WTC11 (cell line): ENCODE data around the gene UBB. TPM values are rescaled to one million over a fixed set of nuclear protein-coding genes. Genes with fewer than 3 reads are reported as not detected.

Experiments used
- ATAC-seq: fragments of 200-7000 bp; cut with Tn5 transposase; 2 replicates; pipeline ENCODE4 v1.10.0; 2021; ENCODE audit warnings: mild to moderate bottlenecking, moderate library complexity
- Bru-seq: library from RNA; stranded (reverse); fragments of 400-500 nt; gene quantifications from one replicate; lab custom pipeline; 2021; lab: Mats Ljungman, UMichigan
- CTCF ChIA-PET: fragments of 300-600 bp; sonication (Branson Sonifier 250); formaldehyde crosslinking; loops from one replicate; lab custom pipeline; 2021; ENCODE audit warnings: antibody characterized with exemption; lab: Charles Lee
- POLR2A ChIA-PET: fragments of 350-600 bp; sonication (Branson Sonifier 250); formaldehyde crosslinking; loops from one replicate; lab custom pipeline; 2021; ENCODE audit warnings: antibody characterized with exemption; lab: Charles Lee
- DNase-seq: peaks from one replicate; pipeline ENCODE4 v3.0.0; 2021; ENCODE audit warnings: low spot score
- H3K27ac Mint-ChIP-seq: 2 replicates; pipeline ENCODE4 v1.8.0; 2021; ENCODE audit warnings: mixed read lengths
- H3K27me3 Mint-ChIP-seq: 2 replicates; pipeline ENCODE4 v1.8.0; 2021; ENCODE audit warnings: low read depth, mild to moderate bottlenecking, moderate library complexity, mixed read lengths
- H3K36me3 Mint-ChIP-seq: 2 replicates; pipeline ENCODE4 v1.8.0; 2021; ENCODE audit warnings: mixed read lengths
- H3K4me1 Mint-ChIP-seq: 2 replicates; pipeline ENCODE4 v1.8.0; 2022; ENCODE audit warnings: mixed read lengths
- H3K4me3 Mint-ChIP-seq: 2 replicates; pipeline ENCODE4 v1.8.0; 2021; ENCODE audit warnings: mild to moderate bottlenecking, moderate library complexity, mixed read lengths
- H3K9me3 Mint-ChIP-seq: 2 replicates; pipeline ENCODE4 v1.8.0; 2021; ENCODE audit warnings: mixed read lengths
- CREM ChIP-seq: sonication (generic); formaldehyde crosslinking; IDR thresholded peaks from 2 replicates; pipeline ENCODE4 v1.8.1; 2022; ENCODE audit warnings: mild to moderate bottlenecking, missing genetic modification reagents, moderate library complexity
- EMX1 ChIP-seq: fragments of 250-450 bp; sonication (Bioruptor Pico); IDR thresholded peaks from 2 replicates; pipeline ENCODE4 v1.8.0; 2021; ENCODE audit warnings: mild to moderate bottlenecking
- ESRRA ChIP-seq: sonication (generic); formaldehyde crosslinking; IDR thresholded peaks from 2 replicates; pipeline ENCODE4 v1.8.1; 2022; ENCODE audit warnings: mild to moderate bottlenecking, missing genetic modification reagents, borderline replicate concordance
- ETV6 ChIP-seq: sonication (generic); formaldehyde crosslinking; IDR thresholded peaks from 2 replicates; pipeline ENCODE4 v1.8.1; 2022; ENCODE audit warnings: mild to moderate bottlenecking, missing genetic modification reagents
- FOXJ3 ChIP-seq: sonication (generic); formaldehyde crosslinking; IDR thresholded peaks from 2 replicates; pipeline ENCODE4 v1.9.0; 2021; ENCODE audit warnings: missing genetic modification reagents, mild to moderate bottlenecking, borderline replicate concordance
- FOXK1 ChIP-seq: sonication (generic); formaldehyde crosslinking; IDR thresholded peaks from 2 replicates; pipeline ENCODE4 v1.8.0; 2022; ENCODE audit warnings: mild to moderate bottlenecking, moderate library complexity, missing genetic modification reagents
- GABPB1 ChIP-seq: sonication (generic); formaldehyde crosslinking; IDR thresholded peaks from 2 replicates; pipeline ENCODE4 v1.8.1; 2023; ENCODE audit warnings: mild to moderate bottlenecking, missing genetic modification reagents
- HMGA2 ChIP-seq: fragments of 250-450 bp; sonication (Bioruptor Pico); IDR thresholded peaks from 2 replicates; pipeline ENCODE4 v1.4.0; 2021; ENCODE audit warnings: mild to moderate bottlenecking, moderate library complexity
- MXD4 ChIP-seq: fragments of 250-450 bp; sonication (Bioruptor Pico); IDR thresholded peaks from 2 replicates; pipeline ENCODE4 v1.8.0; 2021; ENCODE audit warnings: mild to moderate bottlenecking, moderate library complexity, borderline replicate concordance
- NFE2L1 ChIP-seq: sonication (generic); formaldehyde crosslinking; IDR thresholded peaks from 2 replicates; pipeline ENCODE4 v1.8.1; 2023; ENCODE audit warnings: missing genetic modification reagents
- NFYB ChIP-seq: sonication (generic); formaldehyde crosslinking; conservative IDR thresholded peaks from 2 replicates; pipeline ENCODE4 v1.8.0; 2022; ENCODE audit warnings: low read depth, missing genetic modification reagents
- RORB ChIP-seq: fragments of 250-450 bp; sonication (Bioruptor Pico); IDR thresholded peaks from 2 replicates; pipeline ENCODE4 v1.9.0; 2021; ENCODE audit warnings: mild to moderate bottlenecking
- SP1 ChIP-seq: sonication (generic); formaldehyde crosslinking; conservative IDR thresholded peaks from 2 replicates; pipeline ENCODE4 v1.8.1; 2022; ENCODE audit warnings: missing genetic modification reagents
- ZNF263 ChIP-seq: sonication (generic); formaldehyde crosslinking; IDR thresholded peaks from 2 replicates; pipeline ENCODE4 v1.8.1; 2022; ENCODE audit warnings: low read depth, mild to moderate bottlenecking, moderate library complexity, missing genetic modification reagents
- ZNF671 ChIP-seq: fragments of 250-450 bp; sonication (Bioruptor Pico); IDR thresholded peaks from 2 replicates; pipeline ENCODE4 v1.8.0; 2021; ENCODE audit warnings: mild to moderate bottlenecking
- long read RNA-seq, 3 experiments: library from RNA in 1 of 3; library from capped mRNA in 1 of 3; library from polyadenylated mRNA in 1 of 3; unstranded in 2 of 3; stranded (forward) in 1 of 3; transcript quantifications; one replicate each; pipeline ENCODE4 v2.0.0, GENCODE V29; 2021
- total RNA-seq: library from RNA; stranded (reverse); gene quantifications from 3 replicates; pipeline ENCODE4 v1.2.3, GENCODE V29; 2021
- TF ChIP-seq, protein P1 (sequence below): fragments of 250-450 bp; sonication (Bioruptor Pico); IDR thresholded peaks from 2 replicates; pipeline ENCODE4 v1.9.0; 2021; ENCODE audit warnings: mild to moderate bottlenecking
- TF ChIP-seq, protein P2 (sequence below): sonication (generic); formaldehyde crosslinking; IDR thresholded peaks from 2 replicates; pipeline ENCODE4 v1.8.1; 2022; ENCODE audit warnings: mild to moderate bottlenecking, moderate library complexity, missing genetic modification reagents
- TF ChIP-seq, protein P3 (sequence below): sonication (generic); formaldehyde crosslinking; IDR thresholded peaks from 2 replicates; pipeline ENCODE4 v1.8.0; 2022; ENCODE audit warnings: mild to moderate bottlenecking, missing genetic modification reagents
- TF ChIP-seq, protein P4 (sequence below): fragments of 250-450 bp; sonication (Bioruptor Pico); IDR thresholded peaks from 2 replicates; pipeline ENCODE4 v2.1.2; 2022; ENCODE audit warnings: mild to moderate bottlenecking, moderate library complexity
- TF ChIP-seq, protein P5 (sequence below): sonication (generic); formaldehyde crosslinking; conservative IDR thresholded peaks from 2 replicates; pipeline ENCODE4 v1.8.1; 2022; ENCODE audit warnings: mild to moderate bottlenecking, missing genetic modification reagents
- TF ChIP-seq, protein P6 (sequence below): fragments of 250-450 bp; sonication (Bioruptor Pico); IDR thresholded peaks from 2 replicates; pipeline ENCODE4 v1.9.0; 2021; ENCODE audit warnings: mild to moderate bottlenecking
- TF ChIP-seq, protein P7 (sequence below): fragments of 250-450 bp; sonication (Bioruptor Pico); IDR thresholded peaks from 2 replicates; pipeline ENCODE4 v1.9.0; 2021; ENCODE audit warnings: mild to moderate bottlenecking, borderline replicate concordance

Gene UBB
- 1,216 to 1,403 TPM (median 1,352 TPM) in 3 replicates for total RNA-seq
- percentile 99 among the genes with signal in this experiment for Bru-seq, nascent RNA
- long read RNA-seq, experiment 1, transcript UBB-203 (2 exons, 1,012 nt) = minor isoform, 70 of 1,237 reads
- long read RNA-seq, experiment 1, transcript UBB-201 (2 exons, 1,225 nt) = major isoform, 1,106 of 1,237 reads
- long read RNA-seq, experiment 1, transcript UBB-202 (2 exons, 1,014 nt) = minor isoform, 12 of 1,237 reads
- long read RNA-seq, experiment 1, partial matches to known transcripts = 35 of 1,237 reads
- long read RNA-seq, experiment 1, other reads (novel, unspliced or antisense) = 12 of 1,237 reads
- long read RNA-seq, experiment 2, transcript UBB-201 (2 exons, 1,225 nt) = major isoform, 1,161 of 1,317 reads
- long read RNA-seq, experiment 2, transcript UBB-203 (2 exons, 1,012 nt) = minor isoform, 19 of 1,317 reads
- long read RNA-seq, experiment 2, transcript UBB-202 (2 exons, 1,014 nt) = minor isoform, 5 of 1,317 reads
- long read RNA-seq, experiment 2, partial matches to known transcripts = 129 of 1,317 reads
- long read RNA-seq, experiment 2, other reads (novel, unspliced or antisense) = 2 of 1,317 reads
- long read RNA-seq, experiment 3, transcript UBB-203 (2 exons, 1,012 nt) = minor isoform, 129 of 2,554 reads
- long read RNA-seq, experiment 3, transcript UBB-201 (2 exons, 1,225 nt) = major isoform, 2,374 of 2,554 reads
- long read RNA-seq, experiment 3, transcript UBB-202 (2 exons, 1,014 nt) = minor isoform, 24 of 2,554 reads
- long read RNA-seq, experiment 3, partial matches to known transcripts = 13 of 2,554 reads
- long read RNA-seq, experiment 3, other reads (novel, unspliced or antisense) = 14 of 2,554 reads

DNA sequence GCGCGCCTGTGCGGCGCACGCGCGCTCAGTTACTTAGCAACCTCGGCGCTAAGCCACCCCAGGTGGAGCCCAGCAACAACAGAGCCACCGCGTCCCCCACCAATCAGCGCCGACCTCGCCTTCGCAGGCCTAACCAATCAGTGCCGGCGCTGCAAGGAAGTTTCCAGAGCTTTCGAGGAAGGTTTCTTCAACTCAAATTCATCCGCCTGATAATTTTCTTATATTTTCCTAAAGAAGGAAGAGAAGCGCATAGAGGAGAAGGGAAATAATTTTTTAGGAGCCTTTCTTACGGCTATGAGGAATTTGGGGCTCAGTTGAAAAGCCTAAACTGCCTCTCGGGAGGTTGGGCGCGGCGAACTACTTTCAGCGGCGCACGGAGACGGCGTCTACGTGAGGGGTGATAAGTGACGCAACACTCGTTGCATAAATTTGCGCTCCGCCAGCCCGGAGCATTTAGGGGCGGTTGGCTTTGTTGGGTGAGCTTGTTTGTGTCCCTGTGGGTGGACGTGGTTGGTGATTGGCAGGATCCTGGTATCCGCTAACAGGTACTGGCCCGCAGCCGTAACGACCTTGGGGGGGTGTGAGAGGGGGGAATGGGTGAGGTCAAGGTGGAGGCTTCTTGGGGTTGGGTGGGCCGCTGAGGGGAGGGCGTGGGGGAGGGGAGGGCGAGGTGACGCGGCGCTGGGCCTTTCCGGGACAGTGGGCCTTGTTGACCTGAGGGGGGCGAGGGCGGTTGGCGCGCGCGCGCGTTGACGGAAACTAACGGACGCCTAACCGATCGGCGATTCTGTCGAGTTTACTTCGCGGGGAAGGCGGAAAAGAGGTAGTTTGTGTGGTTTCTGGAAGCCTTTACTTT is at the start of gene UBB:
TSS of gene UBB (plus strand) at position 452 of the 856 bp plus-strand sequence. CDS start 817 bp downstream, outside the sequence.
- Mint-ChIP-seq H3K4me3 (peak within 1 kb of the TSS; percentile 91), H3K9me3 (no peaks in the 10 kb centered on the region), H3K27me3 (no peaks in the 10 kb centered on the region), H3K27ac (peak within 1 kb of the TSS; percentile 98), H3K36me3 (peaks cover 28% of the 10 kb centered on the region), H3K4me1 (peaks cover 25% of the 10 kb centered on the region)
- ChIA-PET CTCF (interaction anchor here (0.6 to 1.7 kb wide), 9 partner anchors 17 to 140 kb away, joined by 3 to 12 read pairs (median 5); partner anchors contain the start of genes CENPV and TRPV2), POLR2A (interaction anchor here (0.7 to 1.9 kb wide), 12 partner anchors 9 to 165 kb away, joined by 3 to 13 read pairs (median 6); partner anchors contain the start of genes CENPV, NCOR1 and TRPV2)
- DNase-seq = peak; percentile 97
- peak; percentile 95 for ATAC-seq
- TF ChIP-seq FOXJ3 = no peak
- TF ChIP-seq ZNF263 (CRISPR knock-in tag) = no peak
- TF ChIP-seq, protein P1, sequence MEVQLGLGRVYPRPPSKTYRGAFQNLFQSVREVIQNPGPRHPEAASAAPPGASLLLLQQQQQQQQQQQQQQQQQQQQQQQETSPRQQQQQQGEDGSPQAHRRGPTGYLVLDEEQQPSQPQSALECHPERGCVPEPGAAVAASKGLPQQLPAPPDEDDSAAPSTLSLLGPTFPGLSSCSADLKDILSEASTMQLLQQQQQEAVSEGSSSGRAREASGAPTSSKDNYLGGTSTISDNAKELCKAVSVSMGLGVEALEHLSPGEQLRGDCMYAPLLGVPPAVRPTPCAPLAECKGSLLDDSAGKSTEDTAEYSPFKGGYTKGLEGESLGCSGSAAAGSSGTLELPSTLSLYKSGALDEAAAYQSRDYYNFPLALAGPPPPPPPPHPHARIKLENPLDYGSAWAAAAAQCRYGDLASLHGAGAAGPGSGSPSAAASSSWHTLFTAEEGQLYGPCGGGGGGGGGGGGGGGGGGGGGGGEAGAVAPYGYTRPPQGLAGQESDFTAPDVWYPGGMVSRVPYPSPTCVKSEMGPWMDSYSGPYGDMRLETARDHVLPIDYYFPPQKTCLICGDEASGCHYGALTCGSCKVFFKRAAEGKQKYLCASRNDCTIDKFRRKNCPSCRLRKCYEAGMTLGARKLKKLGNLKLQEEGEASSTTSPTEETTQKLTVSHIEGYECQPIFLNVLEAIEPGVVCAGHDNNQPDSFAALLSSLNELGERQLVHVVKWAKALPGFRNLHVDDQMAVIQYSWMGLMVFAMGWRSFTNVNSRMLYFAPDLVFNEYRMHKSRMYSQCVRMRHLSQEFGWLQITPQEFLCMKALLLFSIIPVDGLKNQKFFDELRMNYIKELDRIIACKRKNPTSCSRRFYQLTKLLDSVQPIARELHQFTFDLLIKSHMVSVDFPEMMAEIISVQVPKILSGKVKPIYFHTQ (CRISPR knock-in tag) = 0 out of 2 replicates have a peak, but pooled peaks have one; percentile 33
- TF ChIP-seq HMGA2 (CRISPR knock-in tag) = 0 out of 2 replicates have a peak, but pooled peaks have one; percentile 24
- TF ChIP-seq GABPB1 (CRISPR knock-in tag) = peak; percentile 90
- TF ChIP-seq, protein P2, sequence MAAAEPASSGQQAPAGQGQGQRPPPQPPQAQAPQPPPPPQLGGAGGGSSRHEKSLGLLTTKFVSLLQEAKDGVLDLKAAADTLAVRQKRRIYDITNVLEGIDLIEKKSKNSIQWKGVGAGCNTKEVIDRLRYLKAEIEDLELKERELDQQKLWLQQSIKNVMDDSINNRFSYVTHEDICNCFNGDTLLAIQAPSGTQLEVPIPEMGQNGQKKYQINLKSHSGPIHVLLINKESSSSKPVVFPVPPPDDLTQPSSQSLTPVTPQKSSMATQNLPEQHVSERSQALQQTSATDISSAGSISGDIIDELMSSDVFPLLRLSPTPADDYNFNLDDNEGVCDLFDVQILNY (CRISPR knock-in tag) = peak; percentile 19; the same call in 1 of the 2 replicates
- TF ChIP-seq SP1 (CRISPR knock-in tag) = peak; percentile 73; the same call in 1 of the 2 replicates
- TF ChIP-seq, protein P3, sequence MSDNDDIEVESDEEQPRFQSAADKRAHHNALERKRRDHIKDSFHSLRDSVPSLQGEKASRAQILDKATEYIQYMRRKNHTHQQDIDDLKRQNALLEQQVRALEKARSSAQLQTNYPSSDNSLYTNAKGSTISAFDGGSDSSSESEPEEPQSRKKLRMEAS = peak; percentile 78
- TF ChIP-seq ETV6 = no peak
- TF ChIP-seq ZNF671 (CRISPR knock-in tag) = peak; percentile 26; the same call in 1 of the 2 replicates
- TF ChIP-seq, protein P4, sequence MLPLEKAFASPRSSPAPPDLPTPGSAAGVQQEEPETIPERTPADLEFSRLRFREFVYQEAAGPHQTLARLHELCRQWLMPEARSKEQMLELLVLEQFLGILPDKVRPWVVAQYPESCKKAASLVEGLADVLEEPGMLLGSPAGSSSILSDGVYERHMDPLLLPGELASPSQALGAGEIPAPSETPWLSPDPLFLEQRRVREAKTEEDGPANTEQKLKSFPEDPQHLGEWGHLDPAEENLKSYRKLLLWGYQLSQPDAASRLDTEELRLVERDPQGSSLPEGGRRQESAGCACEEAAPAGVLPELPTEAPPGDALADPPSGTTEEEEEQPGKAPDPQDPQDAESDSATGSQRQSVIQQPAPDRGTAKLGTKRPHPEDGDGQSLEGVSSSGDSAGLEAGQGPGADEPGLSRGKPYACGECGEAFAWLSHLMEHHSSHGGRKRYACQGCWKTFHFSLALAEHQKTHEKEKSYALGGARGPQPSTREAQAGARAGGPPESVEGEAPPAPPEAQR (CRISPR knock-in tag) = no peak
- peak; percentile 63 for TF ChIP-seq NFYB
- TF ChIP-seq EMX1 (CRISPR knock-in tag) = no peak; the same call in none of the 2 replicates
- no peak for TF ChIP-seq ESRRA (CRISPR knock-in tag)
- no peak for TF ChIP-seq MXD4 (CRISPR knock-in tag)
- TF ChIP-seq, protein P5, sequence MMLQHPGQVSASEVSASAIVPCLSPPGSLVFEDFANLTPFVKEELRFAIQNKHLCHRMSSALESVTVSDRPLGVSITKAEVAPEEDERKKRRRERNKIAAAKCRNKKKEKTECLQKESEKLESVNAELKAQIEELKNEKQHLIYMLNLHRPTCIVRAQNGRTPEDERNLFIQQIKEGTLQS (CRISPR knock-in tag) = 0 out of 2 replicates have a peak, but pooled peaks have one; percentile 39
- TF ChIP-seq NFE2L1 = 0 out of 2 replicates have a peak, but pooled peaks have one; percentile 48
- TF ChIP-seq, protein P6, sequence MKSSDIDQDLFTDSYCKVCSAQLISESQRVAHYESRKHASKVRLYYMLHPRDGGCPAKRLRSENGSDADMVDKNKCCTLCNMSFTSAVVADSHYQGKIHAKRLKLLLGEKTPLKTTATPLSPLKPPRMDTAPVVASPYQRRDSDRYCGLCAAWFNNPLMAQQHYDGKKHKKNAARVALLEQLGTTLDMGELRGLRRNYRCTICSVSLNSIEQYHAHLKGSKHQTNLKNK (CRISPR knock-in tag) = peak; percentile 82; the same call in 1 of the 2 replicates
- TF ChIP-seq FOXK1 (CRISPR knock-in tag) = peak; percentile 67; the same call in 1 of the 2 replicates
- TF ChIP-seq RORB (CRISPR knock-in tag) = no peak
- 0 out of 2 replicates have a peak, but pooled peaks have one; percentile 68 for TF ChIP-seq CREM (CRISPR knock-in tag)
- TF ChIP-seq, protein P7, sequence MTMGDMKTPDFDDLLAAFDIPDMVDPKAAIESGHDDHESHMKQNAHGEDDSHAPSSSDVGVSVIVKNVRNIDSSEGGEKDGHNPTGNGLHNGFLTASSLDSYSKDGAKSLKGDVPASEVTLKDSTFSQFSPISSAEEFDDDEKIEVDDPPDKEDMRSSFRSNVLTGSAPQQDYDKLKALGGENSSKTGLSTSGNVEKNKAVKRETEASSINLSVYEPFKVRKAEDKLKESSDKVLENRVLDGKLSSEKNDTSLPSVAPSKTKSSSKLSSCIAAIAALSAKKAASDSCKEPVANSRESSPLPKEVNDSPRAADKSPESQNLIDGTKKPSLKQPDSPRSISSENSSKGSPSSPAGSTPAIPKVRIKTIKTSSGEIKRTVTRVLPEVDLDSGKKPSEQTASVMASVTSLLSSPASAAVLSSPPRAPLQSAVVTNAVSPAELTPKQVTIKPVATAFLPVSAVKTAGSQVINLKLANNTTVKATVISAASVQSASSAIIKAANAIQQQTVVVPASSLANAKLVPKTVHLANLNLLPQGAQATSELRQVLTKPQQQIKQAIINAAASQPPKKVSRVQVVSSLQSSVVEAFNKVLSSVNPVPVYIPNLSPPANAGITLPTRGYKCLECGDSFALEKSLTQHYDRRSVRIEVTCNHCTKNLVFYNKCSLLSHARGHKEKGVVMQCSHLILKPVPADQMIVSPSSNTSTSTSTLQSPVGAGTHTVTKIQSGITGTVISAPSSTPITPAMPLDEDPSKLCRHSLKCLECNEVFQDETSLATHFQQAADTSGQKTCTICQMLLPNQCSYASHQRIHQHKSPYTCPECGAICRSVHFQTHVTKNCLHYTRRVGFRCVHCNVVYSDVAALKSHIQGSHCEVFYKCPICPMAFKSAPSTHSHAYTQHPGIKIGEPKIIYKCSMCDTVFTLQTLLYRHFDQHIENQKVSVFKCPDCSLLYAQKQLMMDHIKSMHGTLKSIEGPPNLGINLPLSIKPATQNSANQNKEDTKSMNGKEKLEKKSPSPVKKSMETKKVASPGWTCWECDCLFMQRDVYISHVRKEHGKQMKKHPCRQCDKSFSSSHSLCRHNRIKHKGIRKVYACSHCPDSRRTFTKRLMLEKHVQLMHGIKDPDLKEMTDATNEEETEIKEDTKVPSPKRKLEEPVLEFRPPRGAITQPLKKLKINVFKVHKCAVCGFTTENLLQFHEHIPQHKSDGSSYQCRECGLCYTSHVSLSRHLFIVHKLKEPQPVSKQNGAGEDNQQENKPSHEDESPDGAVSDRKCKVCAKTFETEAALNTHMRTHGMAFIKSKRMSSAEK (CRISPR knock-in tag) = peak; percentile 77; the same call in 1 of the 2 replicates
